HEK293 (cell line): Measurements from ENCODE around the gene COX6A2.

Source experiments
- GLI2 ChIP-seq: fragments of 450-650 bp; formaldehyde crosslinking; IDR thresholded peaks from 2 replicates; pipeline ENCODE4; 2017; ENCODE audit warnings: missing biosample characterization, missing genetic modification characterization, low read depth, borderline replicate concordance
- HIC1 ChIP-seq: fragments of 450-650 bp; formaldehyde crosslinking; IDR thresholded peaks from 2 replicates; pipeline ENCODE4 v1.5.1; 2016; ENCODE audit warnings: missing biosample characterization, missing genetic modification characterization
- KLF16 ChIP-seq: fragments of 450-650 bp; formaldehyde crosslinking; IDR thresholded peaks from 2 replicates; pipeline ENCODE4 v1.5.1; 2017; ENCODE audit warnings: missing biosample characterization, missing genetic modification characterization
- OSR2 ChIP-seq: fragments of 450-650 bp; formaldehyde crosslinking; IDR thresholded peaks from 2 replicates; pipeline ENCODE4 v1.5.1; 2016; ENCODE audit warnings: missing biosample characterization, missing genetic modification characterization
- RBAK ChIP-seq: fragments of 450-650 bp; formaldehyde crosslinking; IDR thresholded peaks from 2 replicates; pipeline ENCODE4 v1.5.1; 2016; ENCODE audit warnings: missing biosample characterization, missing genetic modification characterization
- ZBTB21 ChIP-seq: fragments of 450-650 bp; formaldehyde crosslinking; IDR thresholded peaks from 2 replicates; pipeline ENCODE4 v1.5.1; 2017; ENCODE audit warnings: missing biosample characterization, missing genetic modification characterization
- ZFHX2 ChIP-seq: fragments of 450-650 bp; formaldehyde crosslinking; conservative IDR thresholded peaks from 2 replicates; pipeline ENCODE4 v1.5.1; 2016; ENCODE audit warnings: missing biosample characterization, missing genetic modification characterization
- ZIC2 ChIP-seq: fragments of 450-650 bp; formaldehyde crosslinking; IDR thresholded peaks from 2 replicates; pipeline ENCODE4 v1.5.1; 2016; ENCODE audit warnings: missing biosample characterization, missing genetic modification characterization
- ZNF10 ChIP-seq: fragments of 450-650 bp; formaldehyde crosslinking; IDR thresholded peaks from 2 replicates; pipeline ENCODE4 v1.5.1; 2017; ENCODE audit warnings: missing biosample characterization, missing genetic modification characterization
- ZNF138 ChIP-seq: fragments of 450-650 bp; formaldehyde crosslinking; IDR thresholded peaks from 2 replicates; pipeline ENCODE4 v1.5.1; 2016; ENCODE audit warnings: missing biosample characterization, missing genetic modification characterization, borderline replicate concordance
- ZNF18 ChIP-seq: fragments of 450-650 bp; formaldehyde crosslinking; IDR thresholded peaks from 2 replicates; pipeline ENCODE4 v1.5.1; 2016; ENCODE audit warnings: missing biosample characterization, missing genetic modification characterization
- ZNF223 ChIP-seq: fragments of 450-650 bp; formaldehyde crosslinking; IDR thresholded peaks from 2 replicates; pipeline ENCODE4 v1.5.1; 2016; ENCODE audit warnings: missing biosample characterization, missing genetic modification characterization
- ZNF23 ChIP-seq: fragments of 450-650 bp; formaldehyde crosslinking; IDR thresholded peaks from 2 replicates; pipeline ENCODE4 v1.5.1; 2016; ENCODE audit warnings: missing biosample characterization, missing genetic modification characterization, borderline replicate concordance
- ZNF335 ChIP-seq: fragments of 450-650 bp; formaldehyde crosslinking; conservative IDR thresholded peaks from 2 replicates; pipeline ENCODE4 v1.5.1; 2016; ENCODE audit warnings: missing biosample characterization, missing genetic modification characterization
- ZNF416 ChIP-seq: fragments of 450-650 bp; formaldehyde crosslinking; IDR thresholded peaks from 2 replicates; pipeline ENCODE4 v1.5.1; 2016; ENCODE audit warnings: missing biosample characterization, missing genetic modification characterization
- ZNF518A ChIP-seq: fragments of 450-650 bp; formaldehyde crosslinking; conservative IDR thresholded peaks from 2 replicates; pipeline ENCODE4 v1.5.1; 2016; ENCODE audit warnings: low read depth, missing biosample characterization, missing genetic modification characterization
- ZNF530 ChIP-seq: fragments of 450-650 bp; formaldehyde crosslinking; IDR thresholded peaks from 2 replicates; pipeline ENCODE4 v1.5.1; 2016; ENCODE audit warnings: low read depth, missing biosample characterization, missing genetic modification characterization
- ZNF549 ChIP-seq: fragments of 450-650 bp; IDR thresholded peaks from 2 replicates; pipeline ENCODE4 v1.5.1; 2018; ENCODE audit warnings: missing biosample characterization, missing genetic modification characterization, mild to moderate bottlenecking, inconsistent platforms, moderate library complexity
- ZNF664 ChIP-seq: fragments of 450-650 bp; formaldehyde crosslinking; IDR thresholded peaks from 2 replicates; pipeline ENCODE4 v1.5.1; 2016; ENCODE audit warnings: missing biosample characterization, missing genetic modification characterization
- ZNF670 ChIP-seq: fragments of 450-650 bp; formaldehyde crosslinking; IDR thresholded peaks from 2 replicates; pipeline ENCODE4 v1.5.1; 2016; ENCODE audit warnings: missing biosample characterization, missing genetic modification characterization, low read depth
- ZNF747 ChIP-seq: fragments of 450-650 bp; formaldehyde crosslinking; IDR thresholded peaks from 2 replicates; pipeline ENCODE4 v1.5.1; 2016; ENCODE audit warnings: missing biosample characterization, missing genetic modification characterization
- ZNF76 ChIP-seq: fragments of 450-650 bp; formaldehyde crosslinking; IDR thresholded peaks from 2 replicates; pipeline ENCODE4; 2016; ENCODE audit warnings: low read depth, missing biosample characterization, missing genetic modification characterization, borderline replicate concordance
- ZNF776 ChIP-seq: fragments of 450-650 bp; formaldehyde crosslinking; IDR thresholded peaks from 2 replicates; pipeline ENCODE4 v1.5.0; 2017; ENCODE audit warnings: missing biosample characterization, missing genetic modification characterization, borderline replicate concordance
- ZNF792 ChIP-seq: fragments of 450-650 bp; formaldehyde crosslinking; IDR thresholded peaks from 2 replicates; pipeline ENCODE4 v1.5.1; 2016; ENCODE audit warnings: missing biosample characterization, missing genetic modification characterization
- ZSCAN4 ChIP-seq: fragments of 450-650 bp; formaldehyde crosslinking; IDR thresholded peaks from 2 replicates; pipeline ENCODE4 v1.5.1; 2017; ENCODE audit warnings: missing biosample characterization, missing genetic modification characterization
- ZSCAN5A ChIP-seq: fragments of 450-650 bp; formaldehyde crosslinking; IDR thresholded peaks from 2 replicates; pipeline ENCODE4 v1.5.1; 2016; ENCODE audit warnings: missing biosample characterization, missing genetic modification characterization

COX6A2 gene

GRCh38 chr16:31458844-31459686 is 30.9 kb upstream of the COX6A2 start, which contains the start of gene ARMC5 (continued):
- TF ChIP-seq OSR2 (tag by site-specific recombination), result no peak
- no peak for TF ChIP-seq ZNF18 (tag by site-specific recombination)
- TF ChIP-seq HIC1 (tag by site-specific recombination), result no peak
- no peak for TF ChIP-seq ZNF530
- TF ChIP-seq ZNF335 (tag by site-specific recombination), result peak; percentile 97
- peak; percentile 50 for TF ChIP-seq ZFHX2 (tag by site-specific recombination)
- TF ChIP-seq ZNF10, result no peak
- 0 out of 2 replicates have a peak, but pooled peaks have one; percentile 70 for TF ChIP-seq ZSCAN5A
- no peak for TF ChIP-seq ZNF223 (tag by site-specific recombination)
- no peak for TF ChIP-seq RBAK (tag by site-specific recombination)
- no peak for TF ChIP-seq ZNF138 (tag by site-specific recombination)
- TF ChIP-seq ZNF670, result no peak
- TF ChIP-seq GLI2 (tag by site-specific recombination), result no peak
- TF ChIP-seq ZSCAN4, result no peak
- TF ChIP-seq ZNF549, result no peak
- TF ChIP-seq ZNF664 (tag by site-specific recombination), result no peak
- TF ChIP-seq ZNF23, result no peak
- TF ChIP-seq ZNF518A, result peak; percentile 72
- TF ChIP-seq ZNF416, result no peak
- no peak for TF ChIP-seq ZNF747 (tag by site-specific recombination)
- peak; percentile 94 for TF ChIP-seq ZBTB21
- 0 out of 2 replicates have a peak, but pooled peaks have one; percentile 16 for TF ChIP-seq ZIC2
- TF ChIP-seq ZNF76 (tag by site-specific recombination), result peak; percentile 99
- peak; percentile 51; the same call in 1 of the 2 replicates for TF ChIP-seq ZNF776 (tag by site-specific recombination)
- peak; percentile 88 for TF ChIP-seq KLF16 (tag by site-specific recombination)
- no peak for TF ChIP-seq ZNF792 (tag by site-specific recombination)
